Activated gamma-delta T cell (primary cell): ENCODE data around the gene STEAP4.
"Not testable (repeated sequence)": the region's sequence is repeated elsewhere in the genome, so short reads cannot be mapped to it uniquely, and the experiment has no call there.

Source experiments
- DNase-seq: peaks from one replicate; lab custom pipeline; 2025; lab: John Stamatoyannopoulos, UW

The STEAP4 gene

DNA sequence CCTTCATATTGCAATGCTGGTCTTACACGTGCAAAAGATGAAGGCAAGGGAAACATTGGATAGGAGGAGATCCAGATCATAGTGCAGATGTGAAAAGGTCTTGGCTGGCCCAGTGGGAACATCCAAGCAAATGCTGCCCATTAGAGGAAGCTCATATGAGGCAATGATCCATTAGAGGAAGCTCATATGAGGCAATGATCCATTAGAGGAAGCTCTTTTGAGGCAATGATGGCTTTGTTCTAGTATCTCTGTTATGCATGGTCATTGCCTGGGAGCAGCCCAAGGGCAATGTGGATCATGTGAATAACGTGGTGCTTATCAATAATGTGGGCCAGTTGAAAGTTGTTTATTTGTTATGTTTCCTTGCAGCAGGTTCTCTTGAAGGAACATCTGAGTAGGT is 37.8 kb downstream of the STEAP4 start:
- no peak for DNase-seq

DNA sequence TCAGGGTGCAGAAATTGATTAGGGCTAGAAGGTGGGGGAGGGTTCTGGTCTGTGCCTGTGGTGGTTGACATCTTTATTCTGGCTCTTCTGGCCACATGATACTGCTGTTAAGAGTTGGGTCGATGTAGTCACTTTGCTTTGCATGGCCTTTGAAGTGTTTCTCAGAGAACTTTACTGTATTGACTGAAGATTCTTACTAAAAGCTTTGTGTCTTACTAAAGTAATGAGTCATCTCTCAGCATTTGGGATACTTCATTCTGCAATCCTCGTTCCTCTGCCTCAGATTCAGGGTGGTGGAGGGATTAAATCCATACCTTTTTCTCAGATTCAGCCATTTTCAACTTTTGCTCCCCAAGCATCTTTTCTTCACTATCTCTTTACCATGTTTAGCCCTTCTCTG is 38.6 kb downstream of the STEAP4 start:
- no peak for DNase-seq

- no peak for DNase-seq
Observed at GRCh38 chr7:88267421-88267820, 39.3 kb downstream of the STEAP4 start.

- not testable (repeated sequence) for DNase-seq
Observed at GRCh38 chr7:88264987-88265386, 41.7 kb downstream of the STEAP4 start.

DNA sequence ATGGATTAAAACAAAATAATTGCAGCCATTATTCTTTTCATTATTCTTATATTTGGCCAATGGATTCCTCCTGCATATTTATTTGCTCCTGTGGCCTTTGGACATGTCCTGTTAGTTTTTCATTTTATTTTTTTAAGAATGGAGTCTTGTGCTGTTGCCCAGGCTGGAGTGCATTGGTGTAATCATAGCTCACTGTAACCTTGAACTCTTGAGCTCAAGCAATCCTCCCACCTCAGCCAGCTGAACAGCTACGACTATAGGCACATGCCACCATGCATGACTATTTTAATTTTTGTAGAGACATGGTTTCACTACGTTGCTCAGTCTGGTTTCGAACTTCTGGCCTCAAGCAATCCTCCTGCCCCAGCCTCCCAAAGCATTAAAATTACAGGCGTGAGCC is 44.1 kb downstream of the STEAP4 start:
- no peak for DNase-seq

DNA sequence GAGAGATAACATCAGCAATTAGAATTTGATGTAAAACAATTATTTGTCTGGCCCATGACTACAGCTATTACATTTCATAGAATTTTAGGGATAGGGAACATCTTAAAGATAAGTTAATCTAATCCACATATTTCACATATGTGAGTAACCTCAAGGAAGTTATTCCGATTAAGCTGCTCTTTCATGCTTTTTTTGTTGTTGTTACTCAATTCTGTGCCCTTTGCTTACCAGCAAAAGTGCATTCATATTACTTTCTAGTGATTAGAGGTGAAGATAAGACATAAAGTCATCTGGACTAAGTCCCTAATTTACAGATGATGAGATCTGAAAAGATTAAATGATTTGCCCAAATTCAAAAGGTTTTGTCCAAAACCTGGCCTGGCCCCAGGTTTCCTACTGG is 46.0 kb downstream of the STEAP4 start:
- no peak for DNase-seq

- no peak for DNase-seq
Observed at GRCh38 chr7:88259656-88260380, 46.9 kb downstream of the STEAP4 start.

GRCh38 chr7:88258296-88258695 is 48.4 kb downstream of the STEAP4 start:
- DNase-seq, result not testable (repeated sequence)

- DNase-seq, result no peak
Observed at GRCh38 chr7:88256906-88257305, 49.8 kb downstream of the STEAP4 start.

DNA sequence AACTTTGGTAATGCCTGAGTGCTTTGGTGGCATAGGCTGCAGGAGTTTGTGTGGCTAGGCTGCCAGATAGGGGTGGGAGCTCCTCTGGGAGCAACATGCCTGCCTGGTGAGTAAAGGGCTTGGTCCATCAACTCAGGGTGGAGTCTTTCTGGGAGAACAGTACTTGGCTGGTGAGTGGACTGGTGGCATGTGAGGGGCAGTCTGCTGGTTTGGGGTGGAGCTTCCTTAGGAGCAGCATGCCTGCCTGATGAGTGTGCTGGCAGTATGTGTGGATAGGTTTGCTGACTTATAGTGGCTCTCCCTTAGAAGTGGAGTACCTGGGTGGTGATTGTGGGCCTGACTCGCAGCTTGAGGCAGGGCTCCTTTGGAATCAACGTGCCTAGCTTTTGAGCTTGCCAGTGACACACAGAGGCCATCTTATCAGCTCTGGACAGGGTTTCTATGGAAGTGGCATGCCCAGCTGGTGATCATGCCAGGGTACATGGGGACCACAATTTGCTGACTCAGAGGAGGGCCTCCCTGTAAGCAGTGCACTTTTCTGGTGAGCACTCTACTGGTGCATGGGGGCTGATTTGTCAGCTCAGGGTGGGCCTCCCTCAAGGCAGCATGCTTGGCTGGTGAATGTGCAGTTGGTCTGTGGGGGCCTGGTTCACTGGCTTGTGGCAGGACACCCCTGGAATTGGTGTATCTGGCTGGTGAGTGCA is 51.8 kb downstream of the STEAP4 start:
- no peak for DNase-seq

DNA sequence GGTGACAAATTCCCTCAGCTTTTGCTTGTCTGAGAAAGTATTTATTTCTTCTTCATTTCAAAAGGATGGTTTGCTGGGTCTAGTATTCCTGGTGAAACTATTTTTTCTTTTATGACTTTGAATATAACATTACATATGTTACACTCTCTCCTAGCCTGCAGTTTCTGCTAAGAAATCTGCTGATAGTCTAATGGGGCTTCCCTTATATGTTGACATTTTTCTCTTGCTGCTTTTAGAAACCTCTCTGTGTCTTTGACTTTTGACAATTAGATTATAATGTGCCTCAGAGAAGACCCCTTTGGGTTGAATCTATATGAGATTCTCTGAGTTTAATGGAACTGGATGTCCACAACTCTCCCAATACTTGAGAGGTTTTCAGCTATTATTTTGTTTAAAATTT is 53.1 kb downstream of the STEAP4 start:
- no peak for DNase-seq

DNA sequence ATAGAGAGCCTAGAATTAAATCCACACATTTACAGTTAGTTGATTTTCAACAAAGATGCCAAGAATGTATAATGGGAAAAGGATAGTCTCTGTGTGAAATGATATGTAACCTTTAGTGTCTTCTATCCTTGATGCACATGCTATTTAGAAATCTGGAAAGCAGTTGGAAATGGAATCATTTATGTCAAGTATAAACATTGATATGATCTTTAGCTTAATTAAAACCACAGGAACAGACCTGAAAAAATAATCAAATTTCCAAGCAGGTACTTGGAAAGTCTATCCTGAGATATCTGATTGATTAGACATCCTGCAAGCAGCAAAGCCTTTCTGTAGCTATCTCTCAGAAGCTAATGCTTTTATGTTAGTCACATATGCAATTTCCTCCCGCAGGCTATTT is 62.4 kb downstream of the STEAP4 start:
- no peak for DNase-seq

- DNase-seq, result no peak
Observed at GRCh38 chr7:88243345-88243909, 63.3 kb downstream of the STEAP4 start.

DNA sequence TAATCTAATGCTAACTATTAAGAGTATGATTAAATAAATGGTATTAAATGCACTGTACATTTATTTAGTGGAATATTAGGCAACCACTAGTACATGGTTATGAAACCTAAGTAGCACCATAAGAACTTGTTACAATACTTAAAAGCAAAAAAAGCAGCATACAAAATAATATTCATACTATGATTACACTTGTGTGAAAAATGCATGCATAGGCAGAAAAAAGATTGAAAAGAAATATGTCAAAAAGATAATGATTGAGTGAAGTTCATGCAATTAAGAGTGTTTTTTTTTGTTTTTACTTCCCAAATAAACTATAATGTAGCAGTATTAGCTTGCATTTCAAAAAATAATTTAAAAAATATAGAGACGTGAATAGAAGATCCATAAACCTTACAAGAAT is 66.8 kb downstream of the STEAP4 start:
- no peak for DNase-seq

GRCh38 chr7:88233828-88234227 is 72.9 kb downstream of the STEAP4 start:
- no peak for DNase-seq

- no peak for DNase-seq
Observed at GRCh38 chr7:88230646-88231045, 76.0 kb downstream of the STEAP4 start.

- no peak for DNase-seq
Observed at GRCh38 chr7:88229302-88229995, 77.2 kb downstream of the STEAP4 start.

DNA sequence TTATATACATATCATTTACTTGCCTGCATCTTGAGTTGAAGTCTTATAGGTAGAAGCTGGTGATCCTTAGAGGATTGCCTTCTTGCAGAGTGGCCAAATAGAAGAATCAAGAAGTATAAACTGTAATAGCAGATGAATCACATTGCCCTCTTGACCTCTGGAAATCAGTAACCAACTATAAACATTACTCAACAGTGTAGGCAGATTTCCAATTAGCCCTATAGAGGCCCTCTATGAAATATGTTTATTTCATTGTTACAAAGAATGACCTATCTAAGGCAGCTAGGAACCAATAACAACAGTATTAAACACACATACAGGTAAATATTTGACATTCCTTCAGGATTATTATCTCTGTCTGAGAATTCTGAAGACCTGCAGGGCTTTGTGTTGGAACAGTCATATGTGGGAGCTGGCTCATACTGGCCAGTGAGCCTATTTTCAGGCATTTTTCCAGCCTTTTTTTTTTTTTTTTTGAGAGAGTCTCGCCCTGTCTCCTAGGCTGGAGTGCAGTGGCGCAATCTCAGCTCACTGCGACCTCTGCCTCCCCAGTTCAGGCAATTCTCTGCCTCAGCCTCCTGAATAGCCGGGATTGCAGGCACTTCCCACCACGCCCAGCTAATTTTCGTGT is 79.7 kb downstream of the STEAP4 start:
- DNase-seq, result no peak

DNA sequence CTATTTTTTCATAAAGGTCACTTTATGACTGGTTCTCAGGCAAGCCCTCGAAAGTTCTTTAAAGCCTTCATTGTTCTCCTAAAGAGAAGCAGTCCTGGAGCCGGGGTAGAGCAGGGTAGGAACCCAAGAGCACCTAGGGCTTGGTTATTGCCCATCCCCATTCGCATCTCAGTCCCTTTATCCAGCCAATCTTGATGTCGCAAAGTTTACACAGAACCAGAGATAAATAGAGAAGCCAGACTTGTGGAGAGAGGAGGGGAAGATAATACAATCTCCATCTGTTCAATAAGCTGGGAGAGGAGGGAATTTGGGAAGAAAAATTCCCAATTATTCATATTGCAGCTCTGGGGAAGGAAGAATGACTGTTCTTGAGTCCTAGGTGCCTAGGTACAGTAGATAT is 80.5 kb downstream of the STEAP4 start:
- DNase-seq, result no peak

- DNase-seq, result no peak
Observed at GRCh38 chr7:88224601-88225275, 82.0 kb downstream of the STEAP4 start.

DNA sequence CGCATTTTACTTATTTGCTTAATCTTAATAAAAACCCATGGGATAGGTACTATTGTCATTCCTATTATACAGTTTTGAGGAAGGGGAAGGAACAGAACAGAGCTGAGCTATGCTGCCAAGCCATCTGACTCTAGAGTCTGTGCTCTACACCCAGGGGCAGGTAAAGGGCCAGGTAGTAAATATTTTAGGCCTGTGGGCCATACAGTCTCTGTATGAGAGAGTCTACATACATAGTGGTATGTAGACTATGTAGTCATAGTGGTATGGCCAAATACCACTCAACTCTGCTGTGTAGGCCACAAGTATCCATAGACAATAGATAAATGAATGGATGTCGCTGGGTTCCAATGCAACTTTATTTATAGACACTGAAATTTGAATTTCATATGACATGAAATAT is 83.4 kb downstream of the STEAP4 start:
- no peak for DNase-seq
